Placental epithelial cell (primary cell): ENCODE results near the gene CDK19. TPM values are rescaled to one million over a fixed set of nuclear protein-coding genes. Genes with fewer than 3 reads are reported as not detected.

Experiments
- small RNA-seq: library from RNA; depleted of rRNA; stranded (forward); fragments of <200 nt; gene quantifications from one replicate; pipeline ENCODE3, GENCODE V24; 2012
- total RNA-seq: library from RNA; depleted of rRNA; stranded (reverse); fragments of >200 nt; gene quantifications from 2 replicates; pipeline ENCODE4 v1.2.3, GENCODE V29; 2012

CDK19 gene
- 10.2 and 16.5 TPM in 2 replicates for total RNA-seq

GRCh38 chr6:110815411-110816409, at the start of gene CDK19:
CDK19 (minus strand) TSS chr6:110815469; CDS start chr6:110815136, 333 bp downstream.

Small RNA genes lying within 50 kb of the gene (small RNA-seq; reads per million reads assigned to genes)
- gene RNU6-1115P (not detected), gene RNU6-957P (not detected), gene SNORA40C (0.52 reads per million, percentile 29 among the genes with 10 or more reads in this experiment)

Other genes starting within 250 kb of the CDK19 start
- 23.6 and 64.6 TPM in 2 replicates for gene AMD1, start 59.3 kb upstream of the CDK19 start, total RNA-seq
- 22.0 and 23.4 TPM in 2 replicates for gene GTF3C6, start 143.2 kb upstream of the CDK19 start, total RNA-seq
- gene RPF2, start 166.6 kb upstream of the CDK19 start, total RNA-seq = 8.6 and 15.5 TPM in 2 replicates